Lower leg skin (tissue), 3 donors: ENCODE data around the gene SYDE1.

Experiments used
- POLR2A ChIP-seq, 2 donors: fragments of 450-650 bp; IDR thresholded peaks; one replicate each; pipeline ENCODE4 v1.6.1; 2016 to 2017; ENCODE audit warnings: antibody characterized with exemption in 2 of 2, mild to moderate bottlenecking in 1 of 2, moderate library complexity in 1 of 2
- TF ChIP-seq, protein P1 (sequence below), 3 donors: fragments of 450-650 bp; IDR thresholded peaks; one replicate each; pipeline ENCODE4 v1.5.1; 2016; ENCODE audit warnings: antibody characterized with exemption in 3 of 3, mild to moderate bottlenecking in 3 of 3, moderate library complexity in 2 of 3

DNA sequence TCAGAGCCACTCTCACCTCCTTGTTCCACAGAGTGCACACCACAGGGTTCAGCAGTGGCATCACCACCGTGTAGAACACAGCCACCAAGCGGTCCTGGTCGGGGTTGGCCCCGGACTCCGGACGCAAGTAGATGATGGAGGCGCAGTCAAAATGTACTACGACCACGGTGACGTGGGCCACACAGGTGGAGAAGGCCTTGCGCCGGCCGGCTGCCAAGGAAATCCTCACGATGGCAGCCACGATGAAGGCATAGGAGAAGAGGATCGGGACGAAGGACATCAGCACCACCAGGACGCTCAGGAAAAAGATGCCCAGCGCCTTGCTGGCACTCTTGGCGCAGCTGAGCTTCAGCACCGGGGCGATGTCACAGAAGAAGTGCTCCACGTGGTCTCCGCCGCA lies 33.9 kb downstream of the SYDE1 start:
- no peak for TF ChIP-seq POLR2A (IDR thresholded peaks at IDR 0.05)
- TF ChIP-seq, protein P1, sequence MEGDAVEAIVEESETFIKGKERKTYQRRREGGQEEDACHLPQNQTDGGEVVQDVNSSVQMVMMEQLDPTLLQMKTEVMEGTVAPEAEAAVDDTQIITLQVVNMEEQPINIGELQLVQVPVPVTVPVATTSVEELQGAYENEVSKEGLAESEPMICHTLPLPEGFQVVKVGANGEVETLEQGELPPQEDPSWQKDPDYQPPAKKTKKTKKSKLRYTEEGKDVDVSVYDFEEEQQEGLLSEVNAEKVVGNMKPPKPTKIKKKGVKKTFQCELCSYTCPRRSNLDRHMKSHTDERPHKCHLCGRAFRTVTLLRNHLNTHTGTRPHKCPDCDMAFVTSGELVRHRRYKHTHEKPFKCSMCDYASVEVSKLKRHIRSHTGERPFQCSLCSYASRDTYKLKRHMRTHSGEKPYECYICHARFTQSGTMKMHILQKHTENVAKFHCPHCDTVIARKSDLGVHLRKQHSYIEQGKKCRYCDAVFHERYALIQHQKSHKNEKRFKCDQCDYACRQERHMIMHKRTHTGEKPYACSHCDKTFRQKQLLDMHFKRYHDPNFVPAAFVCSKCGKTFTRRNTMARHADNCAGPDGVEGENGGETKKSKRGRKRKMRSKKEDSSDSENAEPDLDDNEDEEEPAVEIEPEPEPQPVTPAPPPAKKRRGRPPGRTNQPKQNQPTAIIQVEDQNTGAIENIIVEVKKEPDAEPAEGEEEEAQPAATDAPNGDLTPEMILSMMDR (IDR thresholded peaks at IDR 0.05): no peak
